ENCODE measurements around the gene EFR3B. TPM values are rescaled to one million over a fixed set of nuclear protein-coding genes. Genes with fewer than 3 reads are reported as not detected.

The EFR3B gene
- total RNA-seq, 1 donor from 2014 or later, result 14.7 TPM

- H3K27ac Mint-ChIP-seq (ENCODE audit: unreplicated experiment), result no peak overlapping the region
These were observed 113.5 kb downstream of the EFR3B start for GRCh38 chr2:25155401-25155800.

GRCh38 chr2:25158096-25158852 lies 116.4 kb downstream of the EFR3B start:
- TF ChIP-seq CTCF (IDR thresholded peaks at IDR 0.05; ENCODE audit: insufficient read depth, low read depth, low read length), result no peak
- no peak for TF ChIP-seq EZH2 (IDR thresholded peaks at IDR 0.05; ENCODE audit: insufficient read depth, low read length)
- no peak overlapping the region for H3K9ac ChIP-seq (ENCODE audit: low read length)
- Mint-ChIP-seq H3K36me3 (ENCODE audit: low read depth, unreplicated experiment) (peaks cover 24% of the 10 kb centered on the region), H3K9me3 (ENCODE audit: unreplicated experiment) (no peaks in the 10 kb centered on the region), H3K4me1 (ENCODE audit: low read depth, unreplicated experiment) (peaks cover 5% of the 10 kb centered on the region), H3K27me3 (ENCODE audit: low read depth, unreplicated experiment) (peaks cover 19% of the 10 kb centered on the region), H3K4me3 (ENCODE audit: unreplicated experiment) (no peak overlapping the region), H3K27ac (ENCODE audit: unreplicated experiment) (no peak overlapping the region)
- H3K27ac ChIP-seq (ENCODE audit: low read depth, low read length), result no peak overlapping the region
- no peak overlapping the region for H3K4me3 ChIP-seq (ENCODE audit: insufficient read depth, low read depth, low read length)
- H3K36me3 ChIP-seq (ENCODE audit: insufficient read depth, low read length), result no peaks in the 10 kb centered on the region
- no peaks in the 10 kb centered on the region for H4K20me1 ChIP-seq (ENCODE audit: insufficient read depth, low read length)
- no peaks in the 10 kb centered on the region for H3K79me2 ChIP-seq (ENCODE audit: insufficient read depth, low read length)
- H2AFZ ChIP-seq (ENCODE audit: low read depth, low read length), result no peak overlapping the region
- H3K27me3 ChIP-seq (ENCODE audit: insufficient read depth, low read length), result peaks cover 6% of the 10 kb centered on the region
- DNase-seq (ENCODE audit: low read depth), result no peak
- no peak for FAIRE-seq
- no peak overlapping the region for H3K4me2 ChIP-seq (ENCODE audit: low read length)
- peaks cover 3% of the 10 kb centered on the region for H3K9me3 ChIP-seq (ENCODE audit: insufficient read depth, low read depth, low read length)
- no peaks in the 10 kb centered on the region for H3K4me1 ChIP-seq (ENCODE audit: insufficient read depth, low read length)

More at GRCh38 chr2:25155401-25155800, 113.5 kb downstream of the EFR3B start:
- peaks cover 11% of the 10 kb centered on the region for H3K27me3 Mint-ChIP-seq (ENCODE audit: low read depth, unreplicated experiment)
- no peak overlapping the region for H3K4me3 ChIP-seq (ENCODE audit: insufficient read depth, low read depth, low read length)
- H3K4me2 ChIP-seq (ENCODE audit: low read length), result no peak overlapping the region
- H3K4me1 Mint-ChIP-seq (ENCODE audit: low read depth, unreplicated experiment), result peaks cover 5% of the 10 kb centered on the region
- FAIRE-seq, result no peak
- H3K79me2 ChIP-seq (ENCODE audit: insufficient read depth, low read length), result no peaks in the 10 kb centered on the region
- H3K27me3 ChIP-seq (ENCODE audit: insufficient read depth, low read length), result no peaks in the 10 kb centered on the region
- H3K4me3 Mint-ChIP-seq (ENCODE audit: unreplicated experiment), result no peak overlapping the region
- H3K4me1 ChIP-seq (ENCODE audit: insufficient read depth, low read length), result no peaks in the 10 kb centered on the region
- H2AFZ ChIP-seq (ENCODE audit: low read depth, low read length), result no peak overlapping the region
- no peaks in the 10 kb centered on the region for H4K20me1 ChIP-seq (ENCODE audit: insufficient read depth, low read length)
- no peak for DNase-seq (ENCODE audit: low read depth)
- no peaks in the 10 kb centered on the region for H3K9me3 Mint-ChIP-seq (ENCODE audit: unreplicated experiment)
- H3K36me3 Mint-ChIP-seq (ENCODE audit: low read depth, unreplicated experiment), result peaks cover 32% of the 10 kb centered on the region
- H3K27ac ChIP-seq (ENCODE audit: low read depth, low read length), result no peak overlapping the region
- TF ChIP-seq CTCF (IDR thresholded peaks at IDR 0.05; ENCODE audit: insufficient read depth, low read depth, low read length) (no peak), EZH2 (IDR thresholded peaks at IDR 0.05; ENCODE audit: insufficient read depth, low read length) (no peak)
- H3K36me3 ChIP-seq (ENCODE audit: insufficient read depth, low read length), result no peaks in the 10 kb centered on the region
- H3K9ac ChIP-seq (ENCODE audit: low read length), result no peak overlapping the region
- no peaks in the 10 kb centered on the region for H3K9me3 ChIP-seq (ENCODE audit: insufficient read depth, low read depth, low read length)

GRCh38 chr2:25159949-25160348 lies 118.1 kb downstream of the EFR3B start:
- Mint-ChIP-seq H3K4me1 (ENCODE audit: low read depth, unreplicated experiment) (peaks cover 5% of the 10 kb centered on the region), H3K4me3 (ENCODE audit: unreplicated experiment) (no peak overlapping the region), H3K36me3 (ENCODE audit: low read depth, unreplicated experiment) (peaks cover 12% of the 10 kb centered on the region), H3K27me3 (ENCODE audit: low read depth, unreplicated experiment) (peaks cover 35% of the 10 kb centered on the region), H3K27ac (ENCODE audit: unreplicated experiment) (no peak overlapping the region), H3K9me3 (ENCODE audit: unreplicated experiment) (no peaks in the 10 kb centered on the region)
- no peaks in the 10 kb centered on the region for H3K79me2 ChIP-seq (ENCODE audit: insufficient read depth, low read length)
- no peak overlapping the region for H3K4me2 ChIP-seq (ENCODE audit: low read length)
- H3K4me3 ChIP-seq (ENCODE audit: insufficient read depth, low read depth, low read length), result no peak overlapping the region
- TF ChIP-seq EZH2 (IDR thresholded peaks at IDR 0.05; ENCODE audit: insufficient read depth, low read length) (no peak), CTCF (IDR thresholded peaks at IDR 0.05; ENCODE audit: insufficient read depth, low read depth, low read length) (no peak)
- H3K9ac ChIP-seq (ENCODE audit: low read length), result no peak overlapping the region
- no peaks in the 10 kb centered on the region for H3K4me1 ChIP-seq (ENCODE audit: insufficient read depth, low read length)
- no peak for FAIRE-seq
- H3K9me3 ChIP-seq (ENCODE audit: insufficient read depth, low read depth, low read length), result peaks cover 3% of the 10 kb centered on the region
- H3K27ac ChIP-seq (ENCODE audit: low read depth, low read length), result no peak overlapping the region
- peaks cover 21% of the 10 kb centered on the region for H3K27me3 ChIP-seq (ENCODE audit: insufficient read depth, low read length)
- no peak for DNase-seq (ENCODE audit: low read depth)
- no peaks in the 10 kb centered on the region for H4K20me1 ChIP-seq (ENCODE audit: insufficient read depth, low read length)
- no peaks in the 10 kb centered on the region for H3K36me3 ChIP-seq (ENCODE audit: insufficient read depth, low read length)
- no peak overlapping the region for H2AFZ ChIP-seq (ENCODE audit: low read depth, low read length)
